ENCODE data around the gene GSG1.
A peak's percentile ranks its signal among the peaks of the same experiment; 100 is the strongest.

- TF ChIP-seq RAD21 (conservative IDR thresholded peaks at IDR 0.05 in 1 of 2, IDR thresholded peaks at IDR 0.05 in 1 of 2) (no peak), ESRRA (IDR thresholded peaks at IDR 0.05; ENCODE audit: borderline replicate concordance, low read length) (no peak), CTCF (IDR thresholded peaks at IDR 0.05) (no peak), USF2 (IDR thresholded peaks at IDR 0.05) (no peak), CBX8 (IDR thresholded peaks at IDR 0.05) (no peak), ZNF302 (CRISPR knock-in tag; IDR thresholded peaks at IDR 0.05) (no peak), MAFK (IDR thresholded peaks at IDR 0.05; ENCODE audit: partially characterized antibody) (peak; percentile 78), POLR2A (IDR thresholded peaks at IDR 0.05; ENCODE audit: low read length) (no peak), JUNB (IDR thresholded peaks at IDR 0.05) (no peak), HEYL (CRISPR knock-in tag; IDR thresholded peaks at IDR 0.05) (no peak), SMC3 (IDR thresholded peaks at IDR 0.05) (no peak), BCL3 (IDR thresholded peaks at IDR 0.05) (no peak)
These were observed 8.0 kb downstream of the GSG1 start for GRCh38 chr12:13095266-13095995.
